ENCODE data around the gene ATXN7L2.

Gene ATXN7L2

GRCh38 chr1:109492779-109493178 is 9.1 kb downstream of the ATXN7L2 start:
- intact Hi-C loops (cut with DNase I): loop anchor here (2.0 kb wide), 1 partner anchor 40 kb away; no protein-coding TSS in a partner anchor
- DNase-seq: no peak

GRCh38 chr1:109493227-109493626 is 9.5 kb downstream of the ATXN7L2 start:
- intact Hi-C loops (cut with DNase I): loop anchor here (2.0 kb wide), 1 partner anchor 40 kb away; no protein-coding TSS in a partner anchor
- peak in 10 of 42 donors; percentile 11 to 65 (median 34) for DNase-seq

- DNase-seq: peak; percentile 59 to 95 (median 89)
- intact Hi-C loops (cut with DNase I): loop anchor here (2.0 kb wide), 1 partner anchor 39 kb away; no protein-coding TSS in a partner anchor
Measured at GRCh38 chr1:109493805-109494539, 10.3 kb downstream of the ATXN7L2 start, which contains the start of gene CYB561D1. CYB561D1 (plus strand) TSS chr1:109494094; CDS start chr1:109494140, 46 bp downstream.

GRCh38 chr1:109495738-109496137 is 12.0 kb downstream of the ATXN7L2 start:
- no peak for DNase-seq
- intact Hi-C loops (cut with DNase I): no loop called here

GRCh38 chr1:109497449-109498160 is 13.9 kb downstream of the ATXN7L2 start:
- DNase-seq: peak in 15 of 42 donors; percentile 26 to 68 (median 44)
- intact Hi-C loops (cut with DNase I): no loop called here

GRCh38 chr1:109498161-109498801 is 14.6 kb downstream of the ATXN7L2 start:
- intact Hi-C loops (cut with DNase I): no loop called here
- DNase-seq: peak; percentile 29 to 90 (median 70)

- intact Hi-C loops (cut with DNase I): no loop called here
- peak in 5 of 42 donors; percentile 25 to 59 (median 33) for DNase-seq
Measured at GRCh38 chr1:109499081-109499480, 15.4 kb downstream of the ATXN7L2 start.

GRCh38 chr1:109499661-109500536 is 16.2 kb downstream of the ATXN7L2 start:
- intact Hi-C loops (cut with DNase I): no loop called here
- peak in 36 of 42 donors; percentile 17 to 86 (median 52) for DNase-seq

- intact Hi-C loops (cut with DNase I): no loop called here
- peak in 1 of 42 donors; percentile 37 for DNase-seq
Measured at GRCh38 chr1:109500941-109501381, 17.3 kb downstream of the ATXN7L2 start.

- intact Hi-C loops (cut with DNase I): no loop called here
- no peak for DNase-seq
Measured at GRCh38 chr1:109501644-109502363, 18.1 kb downstream of the ATXN7L2 start.

GRCh38 chr1:109502364-109502851 is 18.7 kb downstream of the ATXN7L2 start:
- intact Hi-C loops (cut with DNase I): no loop called here

GRCh38 chr1:109503935-109504334 is 20.2 kb downstream of the ATXN7L2 start:
- no peak for DNase-seq
- intact Hi-C loops (cut with DNase I): no loop called here

More at GRCh38 chr1:109502364-109502851, 18.7 kb downstream of the ATXN7L2 start:
- peak in 4 of 42 donors; percentile 38 to 70 (median 61) for DNase-seq

- DNase-seq: no peak
- intact Hi-C loops (cut with DNase I): no loop called here
Measured at GRCh38 chr1:109504974-109505373, 21.3 kb downstream of the ATXN7L2 start.

- DNase-seq: no peak
- intact Hi-C loops (cut with DNase I): no loop called here
Measured at GRCh38 chr1:109508001-109508872, 24.5 kb downstream of the ATXN7L2 start.

- intact Hi-C loops (cut with DNase I): no loop called here
- no peak for DNase-seq
Measured at GRCh38 chr1:109508873-109509175, 25.1 kb downstream of the ATXN7L2 start.

- intact Hi-C loops (cut with DNase I): no loop called here
- peak in 36 of 42 donors; percentile 39 to 82 (median 63) for DNase-seq
Measured at GRCh38 chr1:109509176-109510134, 25.8 kb downstream of the ATXN7L2 start, which contains the start of gene AMIGO1. AMIGO1 (minus strand) TSS chr1:109509727; CDS start chr1:109508912, 815 bp downstream.
